Colonic mucosa (tissue), 4 donors: ENCODE measurements around the gene CBS. TPM values are rescaled to one million over a fixed set of nuclear protein-coding genes. Genes with fewer than 3 reads are reported as not detected.

Experiments used
- DNase-seq: peaks from one replicate; pipeline ENCODE4 v3.0.0-alpha.2; 2020
- H3K27ac ChIP-seq: fragments of 200-600 bp; one replicate; pipeline ENCODE4 v1.8.0; 2021
- H3K27me3 ChIP-seq: fragments of 200-600 bp; one replicate; pipeline ENCODE4 v1.8.0; 2021
- H3K36me3 ChIP-seq: fragments of 200-600 bp; one replicate; pipeline ENCODE4 v1.8.0; 2021
- H3K4me1 ChIP-seq: fragments of 200-600 bp; one replicate; pipeline ENCODE4 v1.8.0; 2021; ENCODE audit warnings: mild to moderate bottlenecking
- H3K4me3 ChIP-seq: fragments of 200-600 bp; one replicate; pipeline ENCODE4 v1.8.0; 2021
- H3K9ac ChIP-seq, 2 donors: one replicate each; pipeline ENCODE4 v1.7.0; 2013; ENCODE audit warnings: control low read depth in 2 of 2, low read depth in 2 of 2, low read length in 2 of 2
- H3K9me3 ChIP-seq: fragments of 200-600 bp; one replicate; pipeline ENCODE4 v1.8.0; 2021
- intact Hi-C: fragments of 100-400 bp; cut with DNase I; formaldehyde crosslinking; loops from one replicate; pipeline ENCODE4 v1.14.1; 2022
- total RNA-seq, 2 donors: library from RNA; stranded (reverse); fragmentation: NEBNext Ultra II Directional in 1 of 2; extraction: Animal tissue kit (Norgen Biotek cat#: 25700) in 1 of 2; gene quantifications; one replicate each; pipeline ENCODE4 v1.2.1, GENCODE V29; 2021
- TF ChIP-seq, protein P1 (sequence below): fragments of 200-600 bp; IDR thresholded peaks from one replicate; pipeline ENCODE4 v1.8.0; 2022; ENCODE audit warnings: antibody characterized with exemption, mild to moderate bottlenecking
- donor health status: healthy.
- donor health status: DM: no; HTN: no; CAD: no.
- donor health status: DM: no; HTN: no; CAD: no.

Gene CBS
- total RNA-seq, 2 donors from 2014 or later = 2.7 to 14.7 TPM

DNA sequence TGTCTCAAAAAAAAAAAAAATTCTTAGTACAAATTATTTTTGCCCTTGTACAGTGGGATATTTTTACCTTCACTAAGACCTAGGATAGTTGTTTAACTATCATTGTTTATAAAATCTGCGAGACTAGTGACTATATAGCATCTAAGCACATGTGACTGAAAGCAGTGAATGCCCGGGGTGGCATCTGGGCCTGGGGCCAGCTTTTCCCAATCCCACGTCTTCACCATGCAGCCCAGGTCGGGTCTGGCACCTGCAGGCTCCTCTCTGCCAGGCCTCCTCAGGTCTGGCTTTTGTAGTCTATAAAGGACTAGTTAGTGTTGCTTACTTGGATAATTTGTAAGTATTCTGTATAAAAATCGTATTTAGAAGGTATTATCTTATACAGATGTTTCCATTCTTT lies 40.8 kb downstream of the CBS start:
- Histone ChIP-seq H3K27ac (no peak overlapping the region), H3K4me1 (no peaks in the 10 kb centered on the region), H3K36me3 (no peaks in the 10 kb centered on the region), H3K9me3 (no peaks in the 10 kb centered on the region), H3K27me3 (no peaks in the 10 kb centered on the region), H3K4me3 (no peak overlapping the region), H3K9ac (no peak overlapping the region)
- TF ChIP-seq, protein P1, sequence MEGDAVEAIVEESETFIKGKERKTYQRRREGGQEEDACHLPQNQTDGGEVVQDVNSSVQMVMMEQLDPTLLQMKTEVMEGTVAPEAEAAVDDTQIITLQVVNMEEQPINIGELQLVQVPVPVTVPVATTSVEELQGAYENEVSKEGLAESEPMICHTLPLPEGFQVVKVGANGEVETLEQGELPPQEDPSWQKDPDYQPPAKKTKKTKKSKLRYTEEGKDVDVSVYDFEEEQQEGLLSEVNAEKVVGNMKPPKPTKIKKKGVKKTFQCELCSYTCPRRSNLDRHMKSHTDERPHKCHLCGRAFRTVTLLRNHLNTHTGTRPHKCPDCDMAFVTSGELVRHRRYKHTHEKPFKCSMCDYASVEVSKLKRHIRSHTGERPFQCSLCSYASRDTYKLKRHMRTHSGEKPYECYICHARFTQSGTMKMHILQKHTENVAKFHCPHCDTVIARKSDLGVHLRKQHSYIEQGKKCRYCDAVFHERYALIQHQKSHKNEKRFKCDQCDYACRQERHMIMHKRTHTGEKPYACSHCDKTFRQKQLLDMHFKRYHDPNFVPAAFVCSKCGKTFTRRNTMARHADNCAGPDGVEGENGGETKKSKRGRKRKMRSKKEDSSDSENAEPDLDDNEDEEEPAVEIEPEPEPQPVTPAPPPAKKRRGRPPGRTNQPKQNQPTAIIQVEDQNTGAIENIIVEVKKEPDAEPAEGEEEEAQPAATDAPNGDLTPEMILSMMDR = no peak
- intact Hi-C loops = no loop called here
- DNase-seq = no peak

DNA sequence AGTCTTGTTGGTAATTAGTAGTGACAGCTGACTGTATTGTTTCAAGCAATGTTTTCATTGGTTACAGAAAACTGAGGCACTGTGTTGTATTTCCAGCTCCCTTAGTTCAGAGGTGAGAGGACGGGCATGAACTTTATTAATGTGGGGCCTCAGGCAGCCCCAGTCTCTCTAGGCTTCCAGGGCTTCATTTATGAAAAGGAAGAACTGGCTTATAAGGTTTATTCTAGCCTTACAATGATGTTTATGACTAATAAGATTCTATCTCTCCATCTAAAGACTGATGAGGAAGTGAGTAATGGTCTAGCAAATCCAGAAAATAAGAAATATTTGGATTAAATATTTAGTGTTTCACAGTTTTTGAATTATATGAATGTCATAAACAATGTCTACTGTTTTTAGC lies 41.5 kb downstream of the CBS start:
- Histone ChIP-seq H3K9me3 (no peaks in the 10 kb centered on the region), H3K27ac (no peak overlapping the region), H3K4me1 (no peaks in the 10 kb centered on the region), H3K36me3 (no peaks in the 10 kb centered on the region), H3K4me3 (no peak overlapping the region), H3K9ac (no peak overlapping the region), H3K27me3 (no peaks in the 10 kb centered on the region)
- no peak for DNase-seq
- intact Hi-C loops = no loop called here
- TF ChIP-seq, protein P1 = no peak

DNA sequence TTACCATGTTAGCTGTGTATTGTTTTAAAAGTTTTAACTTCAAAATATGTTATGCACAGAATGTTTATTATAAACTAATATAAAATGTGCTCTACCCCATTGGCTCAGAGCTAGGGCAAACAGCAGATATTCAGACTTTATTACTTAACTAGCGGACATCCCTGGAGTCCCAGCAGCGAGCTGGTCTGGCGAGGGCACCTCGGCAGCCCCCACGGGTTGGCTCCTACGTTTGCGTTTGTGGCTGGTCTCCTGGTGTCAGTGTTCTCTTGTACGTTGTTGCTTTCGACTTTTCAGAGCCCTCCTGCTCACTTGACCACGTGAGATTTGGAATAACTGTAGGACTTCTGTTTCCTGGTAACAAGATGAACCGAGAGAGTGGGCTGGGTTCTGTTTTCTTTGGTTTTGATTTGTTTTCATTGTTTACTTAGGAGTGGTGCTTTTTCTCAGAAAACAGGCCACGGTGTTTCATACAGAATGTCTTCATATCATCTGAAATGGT lies 44.5 kb downstream of the CBS start:
- no peaks in the 10 kb centered on the region for H3K36me3 ChIP-seq
- intact Hi-C loops = no loop called here
- TF ChIP-seq, protein P1 = no peak
- H3K4me1 ChIP-seq = no peaks in the 10 kb centered on the region
- no peak overlapping the region for H3K4me3 ChIP-seq
- no peak overlapping the region for H3K27ac ChIP-seq
- no peaks in the 10 kb centered on the region for H3K9me3 ChIP-seq
- H3K9ac ChIP-seq = no peak overlapping the region
- DNase-seq = no peak
- H3K27me3 ChIP-seq = no peaks in the 10 kb centered on the region

DNA sequence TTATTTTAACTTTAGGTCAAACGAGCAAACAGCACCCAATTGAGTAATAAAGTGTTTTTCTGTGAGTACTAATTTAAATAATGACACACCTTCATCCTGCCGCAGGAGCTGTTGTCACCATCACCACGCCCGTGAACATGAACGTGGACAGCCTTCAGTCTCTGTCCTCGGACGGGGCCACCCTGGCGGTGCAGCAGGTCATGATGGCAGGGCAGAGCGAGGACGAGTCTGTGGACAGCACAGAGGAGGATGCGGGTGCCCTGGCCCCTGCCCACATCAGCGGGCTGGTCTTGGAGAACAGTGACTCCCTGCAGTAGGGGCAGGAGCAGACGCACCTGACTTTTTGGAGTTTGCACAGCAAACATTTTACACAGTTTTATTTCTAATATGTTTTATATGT lies 45.9 kb downstream of the CBS start:
- Histone ChIP-seq H3K9ac (no peak overlapping the region), H3K27ac (no peak overlapping the region), H3K36me3 (no peaks in the 10 kb centered on the region), H3K4me1 (no peaks in the 10 kb centered on the region), H3K27me3 (no peaks in the 10 kb centered on the region), H3K9me3 (no peaks in the 10 kb centered on the region), H3K4me3 (no peak overlapping the region)
- intact Hi-C loops = no loop called here
- DNase-seq = no peak
- TF ChIP-seq, protein P1 = no peak

- Histone ChIP-seq H3K4me1 (no peaks in the 10 kb centered on the region), H3K36me3 (no peaks in the 10 kb centered on the region), H3K9me3 (no peaks in the 10 kb centered on the region), H3K4me3 (no peak overlapping the region), H3K27me3 (no peaks in the 10 kb centered on the region), H3K27ac (no peak overlapping the region), H3K9ac (no peak overlapping the region)
- no peak for DNase-seq
- intact Hi-C loops = no loop called here
- TF ChIP-seq, protein P1 = no peak
Observed at GRCh38 chr21:43027846-43028731, 47.5 kb downstream of the CBS start.
